H9 (cell line): ENCODE data around the gene COA1. TPM values are rescaled to one million over a fixed set of nuclear protein-coding genes. Genes with fewer than 3 reads are reported as not detected.

Source experiments
- DNase-seq: peaks from one replicate; pipeline ENCODE4 v3.0.0-alpha.2; 2017
- H2AFZ ChIP-seq: one replicate; pipeline ENCODE4 v1.6.1; 2013; ENCODE audit warnings: mild to moderate bottlenecking, low read length, control low read depth, moderate library complexity
- H2AK5ac ChIP-seq: 2 replicates; pipeline ENCODE4 v1.6.1; 2013; ENCODE audit warnings: low read length, control low read depth, mixed read lengths; ENCODE audit not compliant: insufficient read length
- H2BK120ac ChIP-seq: one replicate; pipeline ENCODE4 v1.6.1; 2013; ENCODE audit warnings: low read depth, mild to moderate bottlenecking, low read length, control low read depth, inconsistent platforms; ENCODE audit not compliant: poor library complexity, severe bottlenecking
- H2BK12ac ChIP-seq: 2 replicates; pipeline ENCODE4 v1.6.1; 2013; ENCODE audit warnings: low read length, control low read depth, mixed read lengths, low read depth; ENCODE audit not compliant: insufficient read length
- H2BK15ac ChIP-seq: 2 replicates; pipeline ENCODE4 v1.6.1; 2013; ENCODE audit warnings: low read depth, low read length, control low read depth
- H2BK20ac ChIP-seq: one replicate; pipeline ENCODE4 v1.6.1; 2013; ENCODE audit warnings: low read depth, mild to moderate bottlenecking, low read length, control low read depth, inconsistent platforms; ENCODE audit not compliant: poor library complexity, severe bottlenecking
- H2BK5ac ChIP-seq: 2 replicates; pipeline ENCODE4 v1.6.1; 2013; ENCODE audit warnings: low read length, control low read depth, mixed read lengths; ENCODE audit not compliant: insufficient read length
- H3K14ac ChIP-seq: 2 replicates; pipeline ENCODE4 v1.6.1; 2013; ENCODE audit warnings: low read length, control low read depth; ENCODE audit not compliant: insufficient read depth
- H3K18ac ChIP-seq: 2 replicates; pipeline ENCODE4 v1.6.1; 2013; ENCODE audit warnings: low read depth, mild to moderate bottlenecking, mixed read lengths, low read length, control low read depth; ENCODE audit not compliant: insufficient read length
- H3K23ac ChIP-seq: 2 replicates; pipeline ENCODE4 v1.6.1; 2013; ENCODE audit warnings: low read length, control low read depth, mixed read lengths, low read depth; ENCODE audit not compliant: insufficient read length
- H3K23me2 ChIP-seq: 2 replicates; pipeline ENCODE4 v1.6.1; 2013; ENCODE audit warnings: low read depth, mild to moderate bottlenecking, mixed read lengths, low read length, control low read depth; ENCODE audit not compliant: insufficient read length, poor library complexity, severe bottlenecking
- H3K27ac ChIP-seq: 2 replicates; pipeline ENCODE4 v1.5.1; 2013; ENCODE audit warnings: low read length, control low read depth, mixed read lengths, low read depth; ENCODE audit not compliant: insufficient read length
- H3K27me3 ChIP-seq: 2 replicates; pipeline ENCODE4 v1.6.1; 2013; ENCODE audit warnings: low read length, control low read depth, inconsistent platforms; ENCODE audit not compliant: insufficient read depth
- H3K4ac ChIP-seq: 2 replicates; pipeline ENCODE4 v1.6.1; 2013; ENCODE audit warnings: low read depth, mild to moderate bottlenecking, control low read depth, inconsistent platforms, low read length, moderate library complexity
- H3K4me1 ChIP-seq: 2 replicates; pipeline ENCODE4 v1.6.1; 2013; ENCODE audit warnings: low read length, control low read depth, inconsistent platforms; ENCODE audit not compliant: insufficient read depth
- H3K4me2 ChIP-seq: 2 replicates; pipeline ENCODE4 v1.6.1; 2013; ENCODE audit warnings: low read length, control low read depth, mixed read lengths; ENCODE audit not compliant: insufficient read length, insufficient read depth
- H3K56ac ChIP-seq: 2 replicates; pipeline ENCODE4 v1.6.1; 2013; ENCODE audit warnings: low read depth, mild to moderate bottlenecking, mixed read lengths, low read length, control low read depth; ENCODE audit not compliant: insufficient read length
- H3K79me1 ChIP-seq: 2 replicates; pipeline ENCODE4 v1.6.1; 2013; ENCODE audit warnings: low read depth, mild to moderate bottlenecking, moderate library complexity, low read length, control low read depth, inconsistent platforms; ENCODE audit not compliant: insufficient read depth, poor library complexity, severe bottlenecking
- H3K79me2 ChIP-seq: 2 replicates; pipeline ENCODE4 v1.6.1; 2013; ENCODE audit warnings: low read length, control low read depth, inconsistent platforms; ENCODE audit not compliant: insufficient read depth
- H3K9ac ChIP-seq: 2 replicates; pipeline ENCODE4 v1.6.1; 2013; ENCODE audit warnings: low read length, control low read depth, mixed read lengths; ENCODE audit not compliant: insufficient read length; ENCODE audit errors: extremely low read depth
- H3K9me3 ChIP-seq: one replicate; pipeline ENCODE4 v1.6.1; 2013; ENCODE audit warnings: low read depth, low read length, inconsistent platforms; ENCODE audit not compliant: control insufficient read depth
- H3T11ph ChIP-seq: one replicate; pipeline ENCODE4 v1.6.1; 2013; ENCODE audit warnings: mild to moderate bottlenecking, low read length, control low read depth, inconsistent platforms
- H4K20me1 ChIP-seq: one replicate; pipeline ENCODE4 v1.6.1; 2013; ENCODE audit not compliant: control insufficient read depth, insufficient read length, insufficient read depth
- H4K5ac ChIP-seq: 2 replicates; pipeline ENCODE4 v1.6.1; 2013; ENCODE audit warnings: low read depth, mild to moderate bottlenecking, mixed read lengths, low read length, control low read depth; ENCODE audit not compliant: insufficient read length
- H4K8ac ChIP-seq: replicated peaks from 2 replicates; pipeline ENCODE4 v1.6.1; 2013; ENCODE audit warnings: low read length, control low read depth, mixed read lengths, low read depth; ENCODE audit not compliant: insufficient read length
- H4K91ac ChIP-seq: 2 replicates; pipeline ENCODE4 v1.6.1; 2013; ENCODE audit warnings: low read depth, mild to moderate bottlenecking, moderate library complexity, mixed read lengths, low read length, control low read depth; ENCODE audit not compliant: insufficient read length
- H3K27ac Mint-ChIP-seq, 3 experiments: 2 replicates in 2 of 3; 3 replicates in 1 of 3; pipeline ENCODE4 v1.8.0; 2020 to 2021; ENCODE audit warnings: mixed read lengths in 3 of 3, mild to moderate bottlenecking in 1 of 3, moderate library complexity in 1 of 3
- H3K27me3 Mint-ChIP-seq: 2 replicates; pipeline ENCODE4 v1.8.0; 2021; ENCODE audit warnings: low read depth, mild to moderate bottlenecking, moderate library complexity, mixed read lengths
- H3K36me3 Mint-ChIP-seq, 3 experiments: 2 replicates in 2 of 3; 3 replicates in 1 of 3; pipeline ENCODE4 v1.8.0; 2020 to 2021; ENCODE audit warnings: low read depth in 3 of 3, mixed read lengths in 3 of 3; ENCODE audit not compliant: insufficient read depth in 1 of 3
- H3K4me1 Mint-ChIP-seq, 2 experiments: 2 replicates each; pipeline ENCODE4 v1.8.0; 2020; ENCODE audit warnings: mixed read lengths in 2 of 2
- H3K4me3 Mint-ChIP-seq, 2 experiments: 2 replicates in 1 of 2; 3 replicates in 1 of 2; pipeline ENCODE4 v1.8.0; 2020 to 2021; ENCODE audit warnings: mild to moderate bottlenecking in 2 of 2, mixed read lengths in 2 of 2, moderate library complexity in 1 of 2
- H3K9me3 Mint-ChIP-seq, 2 experiments: 2 replicates in 1 of 2; 3 replicates in 1 of 2; pipeline ENCODE4 v1.8.0; 2020; ENCODE audit warnings: mild to moderate bottlenecking in 2 of 2, mixed read lengths in 2 of 2, moderate library complexity in 1 of 2
- WGBS: extraction: QIAGEN DNeasy Blood & Tissue Kit; methylation state at CpG from one replicate; pipeline ENCODE4 v1.1.7; 2013; ENCODE audit warnings: missing lambda C conversion rate, low lambda C conversion rate, mixed read lengths; ENCODE audit not compliant: insufficient read length; ENCODE audit errors: extremely low coverage; 5-methylcytosine and 5-hydroxymethylcytosine counted together
- total RNA-seq: library from RNA; stranded (reverse); gene quantifications from 2 replicates; pipeline ENCODE4 v1.2.1, GENCODE V29; 2021
- TF ChIP-seq, protein P1 (sequence below): fragments of 200-600 bp; sonication (generic); conservative IDR thresholded peaks from 3 replicates; pipeline ENCODE4 v1.8.0; 2021; ENCODE audit warnings: antibody characterized with exemption, mild to moderate bottlenecking

The COA1 gene
- total RNA-seq, 1 experiment from 2014 or later: 138 TPM

DNA sequence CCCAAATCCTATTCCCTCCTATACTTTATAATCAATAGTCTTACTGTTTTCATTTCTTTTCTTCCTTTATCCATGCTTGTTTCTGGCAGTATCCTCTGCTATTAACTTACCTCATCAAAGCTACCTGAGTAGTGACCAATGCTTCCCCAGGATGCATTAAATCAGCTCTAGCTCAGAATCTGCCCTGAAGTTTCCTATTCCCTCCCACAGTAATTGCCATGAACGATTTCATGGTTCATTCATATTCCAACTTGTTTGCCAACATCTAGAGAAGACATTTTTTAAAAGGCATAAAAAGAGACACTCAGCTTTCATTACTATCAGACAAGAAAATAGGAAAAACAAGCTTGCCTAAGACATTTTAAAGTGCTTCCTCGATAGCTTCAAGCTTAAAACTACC is 42.3 kb downstream of the COA1 start:
- TF ChIP-seq, protein P1, sequence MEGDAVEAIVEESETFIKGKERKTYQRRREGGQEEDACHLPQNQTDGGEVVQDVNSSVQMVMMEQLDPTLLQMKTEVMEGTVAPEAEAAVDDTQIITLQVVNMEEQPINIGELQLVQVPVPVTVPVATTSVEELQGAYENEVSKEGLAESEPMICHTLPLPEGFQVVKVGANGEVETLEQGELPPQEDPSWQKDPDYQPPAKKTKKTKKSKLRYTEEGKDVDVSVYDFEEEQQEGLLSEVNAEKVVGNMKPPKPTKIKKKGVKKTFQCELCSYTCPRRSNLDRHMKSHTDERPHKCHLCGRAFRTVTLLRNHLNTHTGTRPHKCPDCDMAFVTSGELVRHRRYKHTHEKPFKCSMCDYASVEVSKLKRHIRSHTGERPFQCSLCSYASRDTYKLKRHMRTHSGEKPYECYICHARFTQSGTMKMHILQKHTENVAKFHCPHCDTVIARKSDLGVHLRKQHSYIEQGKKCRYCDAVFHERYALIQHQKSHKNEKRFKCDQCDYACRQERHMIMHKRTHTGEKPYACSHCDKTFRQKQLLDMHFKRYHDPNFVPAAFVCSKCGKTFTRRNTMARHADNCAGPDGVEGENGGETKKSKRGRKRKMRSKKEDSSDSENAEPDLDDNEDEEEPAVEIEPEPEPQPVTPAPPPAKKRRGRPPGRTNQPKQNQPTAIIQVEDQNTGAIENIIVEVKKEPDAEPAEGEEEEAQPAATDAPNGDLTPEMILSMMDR: no peak
- Histone ChIP-seq H2BK12ac (no peak overlapping the region), H3K23me2 (no peaks in the 10 kb centered on the region), H3T11ph (no peak overlapping the region), H3K9ac (no peak overlapping the region), H3K18ac (no peak overlapping the region), H3K79me1 (peaks cover 12% of the 10 kb centered on the region), H3K27me3 (no peaks in the 10 kb centered on the region), H4K91ac (no peak overlapping the region), H2AK5ac (no peak overlapping the region), H2BK20ac (no peak overlapping the region), H3K79me2 (peaks cover 30% of the 10 kb centered on the region), H2BK15ac (no peak overlapping the region), H3K9me3 (no peaks in the 10 kb centered on the region), H3K4me2 (no peak overlapping the region), H2BK120ac (no peak overlapping the region), H3K14ac (no peak overlapping the region), H3K4ac (no peak overlapping the region), H2AFZ (no peak overlapping the region), H3K23ac (no peak overlapping the region), H3K56ac (no peak overlapping the region), H4K20me1 (no peaks in the 10 kb centered on the region), H3K4me1 (no peaks in the 10 kb centered on the region; the same call in 1 of the 2 replicates), H2BK5ac (no peak overlapping the region), H4K5ac (no peak overlapping the region), H4K8ac (no peak overlapping the region), H3K27ac (no peak overlapping the region)
- WGBS: no CpG with 5 or more reads among the region's 2 CpGs
- H3K4me1 Mint-ChIP-seq: peaks cover 3 to 18% of the 10 kb centered on the region in 2 experiments; a peak in 2 of 4 replicates
- H3K9me3 Mint-ChIP-seq: peaks cover 16 to 29% of the 10 kb centered on the region in 2 experiments
- H3K27ac Mint-ChIP-seq: no peak overlapping the region; a peak in 1 of 7 replicates
- H3K4me3 Mint-ChIP-seq: no peak overlapping the region
- peaks cover 22 to 35% (median 34%) of the 10 kb centered on the region in 3 experiments for H3K36me3 Mint-ChIP-seq
- no peaks in the 10 kb centered on the region for H3K27me3 Mint-ChIP-seq
- DNase-seq: no peak
